Measurements from ENCODE around the gene HOXB4.

Gene HOXB4

GRCh38 chr17:48613862-48614694 is 35.9 kb upstream of the HOXB4 start:
- peak in 1 of 2 donors; percentile 39 for DNase-seq

DNA sequence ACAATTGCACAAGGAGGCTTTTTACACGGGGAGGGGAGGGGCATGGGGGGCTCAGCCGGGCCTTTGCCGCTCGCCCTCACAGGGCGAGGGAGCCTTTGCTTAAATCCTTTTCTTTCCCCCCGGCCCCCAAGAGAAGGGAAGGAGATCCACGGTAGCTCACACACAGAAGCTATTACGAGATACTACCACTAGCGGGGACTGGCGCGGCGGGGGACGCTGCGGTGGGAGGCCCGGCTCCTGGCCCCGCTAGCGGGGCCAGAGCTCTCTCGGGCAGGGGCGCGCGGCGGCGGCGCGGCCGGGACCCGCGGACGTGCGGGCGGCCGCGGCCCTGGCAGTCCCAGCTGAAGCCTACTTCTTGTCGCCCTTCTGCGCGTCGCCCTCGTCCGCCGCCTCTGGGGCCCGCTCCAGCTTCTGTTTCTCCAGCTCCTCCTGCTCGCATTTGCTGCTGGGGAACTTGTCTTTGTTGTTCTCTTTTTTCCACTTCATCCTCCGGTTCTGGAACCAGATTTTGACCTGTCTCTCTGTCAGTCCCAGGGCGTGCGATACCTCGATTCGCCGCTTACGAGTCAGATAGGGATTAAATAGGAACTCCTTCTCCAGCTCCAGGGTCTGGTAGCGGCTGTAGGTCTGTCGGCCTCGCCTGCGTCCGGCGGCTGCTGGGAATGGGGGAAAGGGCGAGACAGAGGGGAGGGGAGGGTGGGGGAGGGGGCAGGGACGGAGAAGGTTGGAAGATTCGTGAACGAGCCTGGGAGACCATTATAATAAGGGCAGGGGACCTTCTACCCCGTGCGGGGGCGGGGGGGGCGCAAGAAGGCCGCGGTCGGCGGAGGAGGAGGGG is 34.9 kb upstream of the HOXB4 start:
- peak; percentile 20 to 57 for DNase-seq

- no peak for DNase-seq
Observed at GRCh38 chr17:48612456-48612853, 34.3 kb upstream of the HOXB4 start.

DNA sequence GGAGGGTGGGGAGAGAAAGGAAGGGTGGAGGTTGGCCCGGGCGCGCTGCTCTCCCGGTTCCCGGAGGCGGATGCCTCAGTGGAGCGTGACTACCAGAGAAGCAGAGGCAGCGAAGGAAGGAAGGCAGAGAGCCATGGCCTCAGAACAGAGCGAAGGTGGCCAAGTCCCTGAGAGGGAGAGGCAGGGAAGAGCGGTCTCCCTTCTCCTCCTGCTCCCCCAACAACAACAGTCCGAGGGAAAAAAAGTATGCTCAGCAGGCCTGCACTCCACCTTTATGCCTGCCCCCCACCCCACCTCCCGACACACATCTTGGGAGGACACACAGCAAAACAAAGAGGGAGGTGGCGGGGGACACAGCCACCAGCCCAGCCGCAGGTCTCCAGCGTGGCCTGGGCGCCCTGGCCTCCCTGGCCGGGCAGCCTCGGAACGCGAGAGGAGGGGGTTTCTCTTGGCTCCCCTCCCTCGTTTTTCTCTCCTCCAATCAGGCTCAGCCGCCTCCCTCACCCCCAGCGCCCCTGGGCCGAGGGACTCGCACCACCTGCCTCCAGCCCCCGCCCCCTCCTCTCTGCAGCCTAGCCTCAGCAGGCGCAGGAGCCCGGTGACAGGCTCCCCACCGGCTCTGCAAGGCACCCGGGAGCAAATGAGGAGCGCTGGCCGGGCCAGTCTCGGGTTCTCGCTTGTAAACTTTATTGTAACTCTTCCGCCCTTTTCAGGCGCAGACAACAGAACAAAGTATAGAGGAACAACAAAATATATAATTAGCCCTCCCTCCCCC is 33.7 kb upstream of the HOXB4 start:
- DNase-seq, result no peak

GRCh38 chr17:48611213-48611612 is 33.1 kb upstream of the HOXB4 start:
- no peak for DNase-seq

DNA sequence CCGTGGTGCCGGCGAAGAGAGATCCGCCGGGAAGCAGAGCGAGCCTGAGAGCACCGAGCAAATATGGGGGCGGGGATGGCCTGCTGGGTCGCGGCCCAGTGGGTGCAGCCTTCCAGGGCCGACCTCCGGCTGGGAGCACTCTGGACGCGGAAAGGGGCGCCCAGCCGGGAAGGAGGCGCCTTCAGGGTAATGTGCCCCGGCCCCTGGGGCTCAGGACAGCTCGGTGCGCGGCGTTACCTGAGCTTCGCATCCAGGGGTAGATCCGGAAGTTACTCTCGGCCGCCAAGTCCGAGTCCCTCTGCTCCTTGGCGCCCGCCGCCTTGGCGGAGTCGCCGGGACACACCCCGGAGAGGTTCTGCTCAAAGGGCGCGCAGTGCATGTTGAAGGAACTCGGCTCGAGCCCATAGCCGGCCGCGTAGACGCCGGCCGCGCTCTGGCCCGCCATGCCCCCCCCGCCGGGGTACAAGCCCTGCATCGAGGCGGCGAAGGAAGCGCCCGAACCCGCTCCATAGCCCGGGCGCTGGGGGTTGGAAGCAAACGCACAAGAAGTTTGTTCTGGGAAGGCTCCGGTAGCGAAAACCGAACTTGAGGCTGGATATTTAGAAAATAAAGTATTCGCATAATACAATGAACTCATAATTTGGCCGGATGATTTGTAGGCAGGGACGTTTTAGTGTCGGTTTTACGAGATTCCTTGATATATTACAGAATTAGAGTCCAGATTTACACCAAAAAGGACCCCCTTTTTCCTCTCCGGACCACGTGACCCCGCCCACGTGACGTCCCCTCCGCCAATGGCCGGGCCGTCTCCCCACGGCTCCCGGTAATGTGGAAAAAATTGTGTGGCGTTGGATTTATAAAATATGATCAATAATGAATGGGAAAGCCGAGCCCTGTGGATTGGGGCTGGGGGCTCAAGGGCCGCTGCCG is 32.4 kb upstream of the HOXB4 start, which contains the start of gene HOXB7:
Gene HOXB7, minus strand, starts transcription at position 736 of the 930 bp plus-strand sequence. Its CDS starts 99 bp downstream, at position 637.
- DNase-seq, result peak; percentile 45 to 62

GRCh38 chr17:48609759-48610281 is 31.7 kb upstream of the HOXB4 start:
- DNase-seq, result no peak

DNA sequence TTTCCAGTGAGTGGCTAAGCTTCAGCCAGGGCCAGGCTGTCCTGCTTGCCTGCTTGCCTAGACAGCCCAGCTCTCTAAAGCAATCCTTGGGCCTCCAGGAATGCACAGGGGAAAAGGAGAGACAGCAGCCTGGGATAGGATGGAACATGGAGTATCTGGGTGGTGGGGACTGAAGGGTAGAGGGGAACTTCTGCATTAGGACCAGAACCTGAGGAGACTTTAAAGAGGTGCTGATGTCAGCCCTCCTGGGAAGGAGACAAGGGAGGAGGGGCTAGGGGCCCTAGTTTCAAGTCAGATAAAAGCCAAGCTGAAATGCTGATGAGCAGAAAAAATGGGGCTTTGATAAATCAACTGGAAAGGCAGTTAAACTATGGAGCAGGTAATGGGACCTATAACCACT is 30.9 kb upstream of the HOXB4 start:
- no peak for DNase-seq

DNA sequence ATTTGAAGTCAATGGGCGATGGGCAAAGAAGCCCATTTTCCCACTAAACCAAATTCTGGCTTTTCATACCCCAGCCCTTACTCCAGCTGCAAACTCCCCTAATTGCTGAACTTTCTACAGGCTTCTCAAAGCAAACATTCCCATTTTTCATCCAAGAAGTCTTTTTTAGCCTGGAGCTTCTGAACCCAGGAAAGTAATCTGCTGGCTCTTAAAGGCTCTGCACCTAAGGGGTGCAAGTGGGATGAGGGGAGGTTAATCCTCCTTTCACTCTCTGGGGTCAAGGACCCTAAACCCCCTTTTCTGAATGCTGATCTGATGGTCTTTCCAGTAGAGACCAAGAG is 30.3 kb upstream of the HOXB4 start:
- DNase-seq, result no peak

DNA sequence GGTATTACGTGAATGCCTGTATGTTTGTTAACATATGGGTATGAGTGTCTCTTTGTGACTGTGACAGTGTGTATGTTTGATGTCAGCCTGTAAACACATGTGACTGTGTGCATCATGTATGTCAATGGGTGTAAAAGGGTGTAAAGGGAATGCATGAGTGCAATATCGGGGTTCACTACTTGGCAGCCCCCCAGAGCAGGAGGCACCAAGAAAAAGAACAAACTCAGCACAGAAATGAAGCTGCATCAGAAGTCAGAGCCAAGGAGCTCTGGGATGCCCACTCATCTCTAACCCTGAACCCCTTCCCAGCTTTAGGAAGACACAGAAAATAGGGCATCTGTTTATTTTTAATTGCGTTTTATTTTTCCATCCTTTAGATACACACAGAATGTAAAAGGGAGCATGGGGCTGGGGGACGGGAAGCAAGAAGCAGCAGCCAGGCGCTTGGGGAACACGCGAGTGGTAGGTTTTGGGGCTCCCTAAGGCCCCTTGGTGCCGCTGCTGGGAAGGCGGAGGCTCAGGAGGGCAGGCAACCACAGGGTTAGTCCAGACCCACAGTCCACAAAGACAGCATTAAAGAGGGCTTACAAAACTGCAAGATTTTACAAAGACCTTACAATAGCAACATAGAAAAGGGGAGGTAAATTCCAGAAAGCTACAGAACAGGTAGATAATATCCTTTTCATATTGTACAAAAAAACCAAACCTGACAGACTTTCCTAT is 28.9 kb upstream of the HOXB4 start:
- no peak for DNase-seq

- DNase-seq, result no peak
Observed at GRCh38 chr17:48605991-48606891, 28.1 kb upstream of the HOXB4 start.

GRCh38 chr17:48605409-48605919 is 27.3 kb upstream of the HOXB4 start:
- DNase-seq, result no peak

DNA sequence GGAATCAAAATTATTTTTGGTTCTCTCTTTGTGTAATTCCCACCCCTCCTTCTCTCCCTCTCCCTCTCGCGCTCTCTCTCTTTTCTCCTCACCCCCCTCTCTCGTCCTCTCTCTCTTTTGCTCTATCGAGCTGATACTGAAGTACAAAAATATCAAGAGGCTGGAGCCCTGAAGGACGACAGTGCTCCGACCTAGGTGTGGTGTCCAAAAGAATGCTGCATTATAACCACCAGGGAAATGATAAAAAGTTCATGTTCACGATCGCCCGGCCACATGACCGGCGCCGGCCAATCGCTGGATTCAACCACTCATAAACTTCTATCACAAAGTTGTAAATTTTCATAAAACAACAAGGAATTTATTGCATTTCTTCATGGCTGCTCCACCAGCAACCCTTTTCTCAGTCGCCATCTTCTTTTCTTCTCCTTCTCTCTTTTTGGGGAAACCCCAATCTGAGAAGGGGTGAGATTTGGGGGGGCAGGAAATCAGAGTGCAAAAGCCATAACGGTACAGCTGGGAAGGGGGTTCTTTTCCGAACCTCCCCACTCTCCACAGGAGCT is 26.7 kb upstream of the HOXB4 start, which contains the start of gene HOXB6:
Gene HOXB6, minus strand, starts transcription at position 217 of the 560 bp plus-strand sequence. CDS start 6,836 bp downstream, outside the sequence.
- DNase-seq, result no peak

DNA sequence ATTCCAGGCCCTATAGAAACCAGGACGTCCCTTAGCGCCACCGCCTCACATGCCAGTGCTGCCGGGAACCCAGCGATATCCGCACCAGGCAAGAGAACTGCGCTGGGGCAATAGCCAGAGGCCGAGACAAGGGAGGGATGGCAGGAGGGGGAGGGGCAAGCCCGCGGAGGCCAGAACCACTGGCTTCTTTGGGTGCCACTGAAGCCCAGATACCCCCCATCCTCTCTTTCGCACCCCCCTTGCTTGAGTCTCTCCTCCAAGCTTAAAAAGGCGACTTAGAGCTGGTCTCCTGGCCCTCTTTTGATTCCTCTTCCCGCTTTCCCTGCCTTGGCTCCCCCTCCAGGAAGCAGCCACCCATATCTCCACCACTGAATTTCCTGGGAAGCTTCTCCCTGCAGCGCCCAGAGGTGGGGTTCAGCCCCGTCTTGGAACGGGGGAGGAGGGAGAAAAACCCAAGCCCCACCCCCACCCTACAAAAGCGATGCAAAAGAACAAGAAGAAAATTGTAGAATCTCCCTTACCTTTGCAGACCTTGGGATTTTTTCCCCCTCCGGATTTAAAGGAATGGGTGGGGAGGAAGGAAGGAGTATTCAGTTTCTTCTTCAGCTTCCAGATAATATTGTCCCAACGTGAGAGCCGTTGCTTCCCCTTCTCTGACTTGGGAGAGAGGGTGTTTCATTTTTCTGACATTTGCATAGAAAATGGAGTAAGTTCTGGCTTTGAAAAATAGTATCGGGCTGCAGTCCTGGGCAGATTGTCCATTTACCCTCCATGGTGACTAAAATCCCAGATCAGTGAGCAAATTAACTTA is 26.0 kb upstream of the HOXB4 start:
- DNase-seq, result no peak

DNA sequence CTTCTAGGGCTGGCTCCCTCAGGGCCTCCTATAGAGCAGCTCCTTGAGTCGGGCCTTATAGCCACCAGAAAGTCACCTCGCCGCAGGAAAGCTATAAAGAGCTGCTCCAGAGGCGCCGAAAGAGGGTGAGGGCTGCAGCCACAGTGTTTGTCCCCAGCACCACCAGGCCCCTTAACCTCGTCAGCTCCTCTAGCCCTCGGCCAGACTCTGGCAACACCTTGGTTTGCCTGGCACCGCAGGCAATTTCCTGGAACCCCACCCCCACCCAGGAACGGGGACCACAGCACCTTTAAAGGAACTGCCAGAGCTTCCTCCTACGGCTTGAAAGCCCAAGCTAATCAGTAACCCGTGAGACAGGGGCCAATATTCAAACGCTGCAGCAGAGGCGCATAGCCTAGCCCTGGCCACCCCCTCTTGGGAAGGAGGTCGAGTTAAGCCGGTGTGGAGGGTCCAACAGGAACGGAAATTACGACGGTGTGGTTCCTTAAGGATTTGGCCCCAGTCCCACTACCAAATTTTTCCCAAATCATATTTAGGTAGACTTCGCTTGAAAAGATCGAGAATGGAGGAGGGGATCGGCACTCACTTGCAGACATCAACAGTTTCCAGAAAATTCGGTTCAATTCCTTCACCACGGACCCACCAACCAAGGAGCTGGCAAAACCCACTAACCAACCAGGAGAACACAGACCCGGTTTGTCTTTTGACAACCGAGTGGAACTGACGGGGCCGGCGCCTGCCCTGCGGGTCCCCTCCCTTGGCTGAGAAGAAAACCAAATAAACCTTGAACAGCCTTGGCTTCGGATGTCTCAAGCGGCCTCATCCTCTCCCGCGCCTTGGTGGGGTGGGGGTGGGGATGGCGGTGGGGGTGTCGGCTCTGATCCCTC is 23.6 kb upstream of the HOXB4 start:
- DNase-seq, result no peak

DNA sequence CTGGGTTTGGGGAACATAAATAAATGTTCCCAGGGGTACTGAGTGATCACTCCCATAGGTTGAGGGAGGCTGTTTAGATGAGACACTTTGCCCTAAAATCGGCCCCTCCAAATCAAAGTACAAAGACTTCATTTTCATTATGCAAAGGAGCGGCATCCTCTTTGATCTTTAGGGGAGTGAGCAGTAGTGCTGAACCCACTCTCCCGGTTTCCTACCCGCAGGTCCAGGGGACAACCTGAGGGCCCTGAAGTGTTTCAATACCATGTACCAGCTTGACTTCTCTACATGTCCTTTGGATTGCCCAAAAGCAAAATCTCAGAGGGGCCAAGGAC is 23.0 kb upstream of the HOXB4 start:
- DNase-seq, result no peak

Data from CD4-positive, alpha-beta T cell treated with Interleukin-1 beta for 1 hour (primary cell).